RWPE2 (cell line): ENCODE data around the gene DPH6.

Source experiments
- ATAC-seq: fragments of 200-7000 bp; cut with Tn5 transposase; 3 replicates; pipeline ENCODE4 v1.9.1; 2021; ENCODE audit warnings: low read depth
- DNase-seq: peaks from one replicate; pipeline ENCODE4 v3.0.0-alpha.2; 2020; ENCODE audit warnings: low spot score
- H3K27ac ChIP-seq: fragments of 450-650 bp; 2 replicates; pipeline ENCODE4 v1.5.1; 2017; ENCODE audit warnings: mild to moderate bottlenecking; ENCODE audit not compliant: poor library complexity, severe bottlenecking
- H3K27me3 ChIP-seq: fragments of 250-450 bp; sonication (Bioruptor Pico); 2 replicates; pipeline ENCODE4 v1.5.1; 2021; ENCODE audit warnings: mild to moderate bottlenecking, moderate library complexity; ENCODE audit not compliant: insufficient read depth, poor library complexity, severe bottlenecking
- H3K36me3 ChIP-seq: fragments of 250-450 bp; sonication (Bioruptor Pico); 2 replicates; pipeline ENCODE4 v1.5.1; 2020; ENCODE audit warnings: low read depth, mild to moderate bottlenecking, moderate library complexity
- H3K4me1 ChIP-seq: fragments of 250-450 bp; sonication (Bioruptor Pico); 2 replicates; pipeline ENCODE4 v1.5.1; 2021; ENCODE audit warnings: mild to moderate bottlenecking, moderate library complexity; ENCODE audit not compliant: insufficient read depth, poor library complexity, severe bottlenecking
- H3K4me3 ChIP-seq: fragments of 250-450 bp; sonication (Bioruptor Pico); 2 replicates; pipeline ENCODE4 v1.5.1; 2021; ENCODE audit warnings: mild to moderate bottlenecking, moderate library complexity; ENCODE audit not compliant: severe bottlenecking
- H3K9me3 ChIP-seq: fragments of 250-450 bp; sonication (Bioruptor Pico); 2 replicates; pipeline ENCODE4 v1.5.1; 2021; ENCODE audit warnings: mild to moderate bottlenecking, moderate library complexity; ENCODE audit not compliant: severe bottlenecking
- TF ChIP-seq, protein P1 (sequence below): fragments of 450-650 bp; IDR thresholded peaks from one replicate; pipeline ENCODE4 v1.5.1; 2017; ENCODE audit warnings: mild to moderate bottlenecking, moderate library complexity; ENCODE audit not compliant: poor library complexity, severe bottlenecking

DPH6 gene

GRCh38 chr15:35495080-35495479 lies 50.9 kb downstream of the DPH6 start:
- TF ChIP-seq, protein P1, sequence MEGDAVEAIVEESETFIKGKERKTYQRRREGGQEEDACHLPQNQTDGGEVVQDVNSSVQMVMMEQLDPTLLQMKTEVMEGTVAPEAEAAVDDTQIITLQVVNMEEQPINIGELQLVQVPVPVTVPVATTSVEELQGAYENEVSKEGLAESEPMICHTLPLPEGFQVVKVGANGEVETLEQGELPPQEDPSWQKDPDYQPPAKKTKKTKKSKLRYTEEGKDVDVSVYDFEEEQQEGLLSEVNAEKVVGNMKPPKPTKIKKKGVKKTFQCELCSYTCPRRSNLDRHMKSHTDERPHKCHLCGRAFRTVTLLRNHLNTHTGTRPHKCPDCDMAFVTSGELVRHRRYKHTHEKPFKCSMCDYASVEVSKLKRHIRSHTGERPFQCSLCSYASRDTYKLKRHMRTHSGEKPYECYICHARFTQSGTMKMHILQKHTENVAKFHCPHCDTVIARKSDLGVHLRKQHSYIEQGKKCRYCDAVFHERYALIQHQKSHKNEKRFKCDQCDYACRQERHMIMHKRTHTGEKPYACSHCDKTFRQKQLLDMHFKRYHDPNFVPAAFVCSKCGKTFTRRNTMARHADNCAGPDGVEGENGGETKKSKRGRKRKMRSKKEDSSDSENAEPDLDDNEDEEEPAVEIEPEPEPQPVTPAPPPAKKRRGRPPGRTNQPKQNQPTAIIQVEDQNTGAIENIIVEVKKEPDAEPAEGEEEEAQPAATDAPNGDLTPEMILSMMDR, result no peak
- Histone ChIP-seq H3K27me3 (no peaks in the 10 kb centered on the region), H3K9me3 (peaks cover 4% of the 10 kb centered on the region), H3K4me3 (no peak overlapping the region), H3K36me3 (no peaks in the 10 kb centered on the region), H3K27ac (no peak overlapping the region), H3K4me1 (no peaks in the 10 kb centered on the region)
- DNase-seq (no peak), ATAC-seq (no peak)

- DNase-seq (no peak), ATAC-seq (no peak)
- TF ChIP-seq, protein P1, result no peak
- Histone ChIP-seq H3K27me3 (no peaks in the 10 kb centered on the region), H3K4me1 (no peaks in the 10 kb centered on the region), H3K4me3 (no peak overlapping the region), H3K9me3 (peaks cover 6% of the 10 kb centered on the region), H3K36me3 (no peaks in the 10 kb centered on the region), H3K27ac (no peak overlapping the region)
Observed at GRCh38 chr15:35491999-35492398, 54.0 kb downstream of the DPH6 start.

DNA sequence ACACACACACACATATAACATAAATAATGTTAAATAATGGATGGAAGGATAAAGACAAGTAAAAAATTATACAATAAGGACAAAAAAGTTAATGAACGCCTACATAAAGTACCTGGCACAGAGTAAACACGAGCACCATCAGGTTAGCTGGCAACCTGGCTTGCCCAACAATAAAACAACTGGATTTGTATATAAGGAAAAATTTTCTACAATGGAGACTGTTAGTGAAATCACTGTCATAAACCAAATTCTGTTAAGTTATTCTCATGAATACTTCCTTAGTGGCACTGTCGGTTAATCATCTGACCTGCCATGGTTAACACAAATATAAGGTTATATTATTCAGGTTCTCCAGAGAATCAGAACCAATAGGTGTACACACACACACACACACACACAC lies 54.8 kb downstream of the DPH6 start:
- no peak overlapping the region for H3K4me3 ChIP-seq
- H3K27ac ChIP-seq, result no peak overlapping the region
- H3K27me3 ChIP-seq, result no peaks in the 10 kb centered on the region
- no peaks in the 10 kb centered on the region for H3K4me1 ChIP-seq
- peaks cover 6% of the 10 kb centered on the region for H3K9me3 ChIP-seq
- DNase-seq, result no peak
- TF ChIP-seq, protein P1, result no peak
- no peaks in the 10 kb centered on the region for H3K36me3 ChIP-seq
- no peak for ATAC-seq

GRCh38 chr15:35490511-35490910 lies 55.5 kb downstream of the DPH6 start:
- peaks cover 6% of the 10 kb centered on the region for H3K9me3 ChIP-seq
- no peaks in the 10 kb centered on the region for H3K36me3 ChIP-seq
- H3K4me1 ChIP-seq, result no peaks in the 10 kb centered on the region
- no peaks in the 10 kb centered on the region for H3K27me3 ChIP-seq
- TF ChIP-seq, protein P1, result no peak
- no peak for DNase-seq
- no peak overlapping the region for H3K4me3 ChIP-seq
- ATAC-seq, result no peak
- H3K27ac ChIP-seq, result no peak overlapping the region

- Histone ChIP-seq H3K27ac (no peak overlapping the region), H3K4me1 (peaks cover 3% of the 10 kb centered on the region), H3K36me3 (no peaks in the 10 kb centered on the region), H3K9me3 (peaks cover 6% of the 10 kb centered on the region), H3K4me3 (no peak overlapping the region), H3K27me3 (no peaks in the 10 kb centered on the region)
- DNase-seq (no peak), ATAC-seq (no peak)
- TF ChIP-seq, protein P1, result no peak
Observed at GRCh38 chr15:35487417-35487816, 58.5 kb downstream of the DPH6 start.
